Loucy (cell line): ENCODE data around the gene ZCCHC14.

Source experiments
- CTCF ChIP-seq: fragments of 200-600 bp; sonication (generic); conservative IDR thresholded peaks from 2 replicates; pipeline ENCODE4 v1.5.1; 2014; ENCODE audit warnings: mild to moderate bottlenecking, antibody characterized with exemption, low read length
- EZH2phosphoT487 ChIP-seq: fragments of 200-600 bp; IDR thresholded peaks from 2 replicates; pipeline ENCODE4 v1.6.1; 2018; ENCODE audit warnings: antibody characterized with exemption, mild to moderate bottlenecking, moderate library complexity, borderline replicate concordance

GRCh38 chr16:87502308-87502969 lies 9.6 kb upstream of the ZCCHC14 start:
- TF ChIP-seq CTCF, result no peak
- TF ChIP-seq EZH2phosphoT487, result no peak
